Gastrocnemius medialis (tissue), 4 donors: Measurements from ENCODE around the gene RASAL3. TPM values are rescaled to one million over a fixed set of nuclear protein-coding genes. Genes with fewer than 3 reads are reported as not detected.

Experiments
- ATAC-seq, 2 donors: fragments of 150-250 bp; one replicate each; pipeline ENCODE4 v1.9.1; 2016
- DNase-seq, 2 donors: peaks; one replicate each; pipeline ENCODE4 v3.0.0-alpha.2; 2019
- H3K27ac ChIP-seq, 4 donors: fragments of 200-600 bp; sonication (generic); 1 replicate in 1 of 4; 2 replicates in 3 of 4; pipeline ENCODE4 v1.5.1; 2016 to 2018; ENCODE audit warnings: mild to moderate bottlenecking in 2 of 4, moderate library complexity in 1 of 4
- H3K27me3 ChIP-seq, 3 donors: fragments of 200-600 bp; sonication (generic) in 2 of 3; 1 replicate in 1 of 3; 2 replicates in 2 of 3; pipeline versions ENCODE4 v1.5.1 to v1.6.0; 2016 to 2019; ENCODE audit warnings: mild to moderate bottlenecking in 1 of 3, moderate library complexity in 1 of 3
- H3K36me3 ChIP-seq, 2 donors: fragments of 200-600 bp; sonication (generic) in 1 of 2; one replicate each; pipeline ENCODE4 v1.5.1; 2017 to 2018
- H3K4me1 ChIP-seq, 2 donors: fragments of 200-600 bp; sonication (generic) in 1 of 2; one replicate each; pipeline ENCODE4 v1.5.1; 2016 to 2017; ENCODE audit warnings: mild to moderate bottlenecking in 2 of 2
- H3K4me3 ChIP-seq, 4 donors: fragments of 200-600 bp; sonication (generic) in 3 of 4; 1 replicate in 1 of 4; 2 replicates in 3 of 4; pipeline ENCODE4 v1.5.1; 2016 to 2019; ENCODE audit warnings: mild to moderate bottlenecking in 2 of 4
- H3K9me3 ChIP-seq, 3 donors: fragments of 200-600 bp; sonication (generic) in 2 of 3; 1 replicate in 1 of 3; 2 replicates in 2 of 3; pipeline ENCODE4 v1.5.1; 2016 to 2019
- CTCF ChIP-seq, 5 experiments: fragments of 450-650 bp in 3 of 5; fragments of 200-600 bp in 2 of 5; sonication (generic) in 2 of 5; IDR thresholded peaks in 4 of 5; conservative IDR thresholded peaks in 1 of 5; 1 replicate in 4 of 5; 2 replicates in 1 of 5; pipeline ENCODE4 v1.5.1; 2016 to 2019; ENCODE audit warnings: antibody characterized with exemption in 5 of 5, mild to moderate bottlenecking in 3 of 5, moderate library complexity in 3 of 5
- POLR2A ChIP-seq, 2 donors: fragments of 450-650 bp; IDR thresholded peaks; one replicate each; pipeline ENCODE4 v1.6.1; 2017; ENCODE audit warnings: antibody characterized with exemption in 2 of 2, mild to moderate bottlenecking in 2 of 2, moderate library complexity in 2 of 2
- in situ Hi-C, 4 donors: fragments of 200-750 bp; cut with MboI; loops; one replicate each; pipeline versions ENCODE4 v1.15.0 to v1.8.0; 2017; ENCODE audit warnings: low sequenced_read_pairs in 4 of 4
- intact Hi-C: fragments of 100-400 bp; cut with DNase I; formaldehyde crosslinking; loops from one replicate; pipeline ENCODE4 v1.15.1; 2023; ENCODE audit warnings: low total_unique reads
- total RNA-seq, 4 donors: library from RNA; depleted of rRNA; stranded (reverse); fragments of >200 nt; gene quantifications; one replicate each; pipeline versions ENCODE4 v1.1.0 to v1.2.3, GENCODE V29; 2016

RASAL3 gene
- total RNA-seq, 4 donors from 2014 or later = 0.36 to 1.6 (median 0.38) TPM; not detected in 1

GRCh38 chr19:15430526-15431120 is 33.7 kb downstream of the RASAL3 start:
- Histone ChIP-seq H3K9me3 (no peaks in the 10 kb centered on the region), H3K36me3 (peaks cover 0 to 21% of the 10 kb centered on the region in 2 donors), H3K4me3 (peak overlapping the region; percentile 77 to 98 (median 90)), H3K27me3 (no peaks in the 10 kb centered on the region), H3K27ac (peak overlapping the region in 2 of 4 donors; percentile 77 to 90), H3K4me1 (peaks cover 17 to 18% of the 10 kb centered on the region in 2 donors)
- no peak for DNase-seq
- intact Hi-C loops = no loop called here
- in situ Hi-C loops = loop anchor here in 2 of 4 donors (10.0 to 25.0 kb wide), 2 partner anchors 56 to 168 kb away; partner anchors contain the start of gene AKAP8 (in 1 of the 2)
- no peak for TF ChIP-seq POLR2A (IDR thresholded peaks at IDR 0.05)
- TF ChIP-seq CTCF (IDR thresholded peaks at IDR 0.05 in 4 of 5, conservative IDR thresholded peaks at IDR 0.05 in 1 of 5) = no peak
- no peak for ATAC-seq

GRCh38 chr19:15429825-15430467 is 34.4 kb downstream of the RASAL3 start:
- in situ Hi-C loops (loop anchor here in 2 of 4 donors (10.0 to 25.0 kb wide), 2 partner anchors 55 to 168 kb away; partner anchors contain the start of gene AKAP8 (in 1 of the 2)), intact Hi-C loops (no loop called here)
- TF ChIP-seq CTCF (IDR thresholded peaks at IDR 0.05 in 4 of 5, conservative IDR thresholded peaks at IDR 0.05 in 1 of 5) = no peak
- no peak for TF ChIP-seq POLR2A (IDR thresholded peaks at IDR 0.05)
- H3K4me1 ChIP-seq = peaks cover 17 to 18% of the 10 kb centered on the region in 2 donors
- H3K4me3 ChIP-seq = no peak overlapping the region
- DNase-seq = no peak
- no peaks in the 10 kb centered on the region for H3K9me3 ChIP-seq
- no peaks in the 10 kb centered on the region for H3K27me3 ChIP-seq
- ATAC-seq = no peak
- H3K36me3 ChIP-seq = peaks cover 0 to 27% of the 10 kb centered on the region in 2 donors
- H3K27ac ChIP-seq = no peak overlapping the region

GRCh38 chr19:15428956-15429824 is 35.2 kb downstream of the RASAL3 start:
- no peak for DNase-seq
- H3K4me3 ChIP-seq = no peak overlapping the region
- intact Hi-C loops = no loop called here
- no peak overlapping the region for H3K27ac ChIP-seq
- TF ChIP-seq POLR2A (IDR thresholded peaks at IDR 0.05) = no peak
- TF ChIP-seq CTCF (IDR thresholded peaks at IDR 0.05 in 4 of 5, conservative IDR thresholded peaks at IDR 0.05 in 1 of 5) = no peak
- H3K36me3 ChIP-seq = peaks cover 0 to 33% of the 10 kb centered on the region in 2 donors
- no peaks in the 10 kb centered on the region for H3K27me3 ChIP-seq
- in situ Hi-C loops = loop anchor here in 2 of 4 donors (25.0 kb wide), 1 partner anchor 167 kb away; no protein-coding TSS in a partner anchor
- peaks cover 17 to 18% of the 10 kb centered on the region in 2 donors for H3K4me1 ChIP-seq
- H3K9me3 ChIP-seq = no peaks in the 10 kb centered on the region
- ATAC-seq = no peak

DNA sequence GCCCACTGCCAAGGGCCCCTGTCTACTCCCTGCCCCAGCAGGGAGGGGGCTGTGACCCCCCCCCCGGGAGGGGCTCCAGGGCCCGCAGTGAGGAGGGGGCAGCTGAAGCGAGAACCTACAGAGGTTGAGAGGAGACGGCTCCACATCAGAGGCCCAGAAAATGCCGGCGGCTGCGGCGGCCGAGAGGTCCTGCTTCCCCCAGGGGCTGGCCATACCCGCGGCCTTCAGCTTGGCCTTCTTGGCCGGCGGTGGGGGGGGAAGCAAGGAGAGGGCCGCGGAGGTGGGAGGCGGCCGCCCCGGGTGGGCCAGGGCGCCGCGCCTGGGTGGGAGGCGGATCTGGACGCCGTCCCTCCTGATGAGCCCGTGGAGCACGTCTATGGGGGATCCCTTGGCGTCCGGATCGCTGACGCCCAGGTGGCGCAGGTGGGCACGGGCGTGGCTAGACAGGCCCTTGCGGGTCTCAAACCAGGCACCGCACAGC is 36.3 kb downstream of the RASAL3 start:
- in situ Hi-C loops = loop anchor here in 2 of 4 donors (25.0 kb wide), 1 partner anchor 166 kb away; no protein-coding TSS in a partner anchor
- intact Hi-C loops = no loop called here

More for the DNA sequence above, 36.3 kb downstream of the RASAL3 start:
- Histone ChIP-seq H3K9me3 (no peaks in the 10 kb centered on the region), H3K4me3 (no peak overlapping the region), H3K4me1 (peaks cover 17 to 18% of the 10 kb centered on the region in 2 donors), H3K36me3 (peaks cover 0 to 44% of the 10 kb centered on the region in 2 donors), H3K27me3 (no peaks in the 10 kb centered on the region), H3K27ac (no peak overlapping the region)
- TF ChIP-seq POLR2A (IDR thresholded peaks at IDR 0.05) = no peak
- TF ChIP-seq CTCF (IDR thresholded peaks at IDR 0.05 in 4 of 5, conservative IDR thresholded peaks at IDR 0.05 in 1 of 5) = no peak
- ATAC-seq (no peak), DNase-seq (no peak)
